ENCODE measurements around the gene MAGI2. TPM values are rescaled to one million over a fixed set of nuclear protein-coding genes. Genes with fewer than 3 reads are reported as not detected.

MAGI2 gene
- total RNA-seq, 1 donor from 2014 or later, result 10.7 TPM

DNA sequence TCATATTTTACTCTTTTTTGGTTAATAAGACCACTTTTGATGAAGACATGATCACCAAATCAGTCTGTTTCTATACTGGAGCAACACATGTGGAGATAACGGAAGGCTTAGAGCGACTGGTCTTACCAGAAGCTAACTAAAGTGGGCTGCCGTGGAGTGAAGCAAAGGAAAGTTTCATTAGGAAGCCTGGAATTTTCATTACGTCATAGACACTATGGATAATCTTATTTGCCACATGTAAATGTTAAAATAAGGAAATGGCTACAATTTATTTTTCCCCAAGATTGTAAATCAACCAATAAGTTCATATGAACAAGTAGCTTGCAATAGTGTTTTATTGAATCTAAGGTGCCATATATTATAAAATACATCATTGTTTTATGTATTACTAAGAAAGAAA lies 1469.5 kb downstream of the MAGI2 start:
- TF ChIP-seq, protein P1, sequence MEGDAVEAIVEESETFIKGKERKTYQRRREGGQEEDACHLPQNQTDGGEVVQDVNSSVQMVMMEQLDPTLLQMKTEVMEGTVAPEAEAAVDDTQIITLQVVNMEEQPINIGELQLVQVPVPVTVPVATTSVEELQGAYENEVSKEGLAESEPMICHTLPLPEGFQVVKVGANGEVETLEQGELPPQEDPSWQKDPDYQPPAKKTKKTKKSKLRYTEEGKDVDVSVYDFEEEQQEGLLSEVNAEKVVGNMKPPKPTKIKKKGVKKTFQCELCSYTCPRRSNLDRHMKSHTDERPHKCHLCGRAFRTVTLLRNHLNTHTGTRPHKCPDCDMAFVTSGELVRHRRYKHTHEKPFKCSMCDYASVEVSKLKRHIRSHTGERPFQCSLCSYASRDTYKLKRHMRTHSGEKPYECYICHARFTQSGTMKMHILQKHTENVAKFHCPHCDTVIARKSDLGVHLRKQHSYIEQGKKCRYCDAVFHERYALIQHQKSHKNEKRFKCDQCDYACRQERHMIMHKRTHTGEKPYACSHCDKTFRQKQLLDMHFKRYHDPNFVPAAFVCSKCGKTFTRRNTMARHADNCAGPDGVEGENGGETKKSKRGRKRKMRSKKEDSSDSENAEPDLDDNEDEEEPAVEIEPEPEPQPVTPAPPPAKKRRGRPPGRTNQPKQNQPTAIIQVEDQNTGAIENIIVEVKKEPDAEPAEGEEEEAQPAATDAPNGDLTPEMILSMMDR (IDR thresholded peaks at IDR 0.05), result no peak
- Mint-ChIP-seq H3K9me3 (ENCODE audit: unreplicated experiment) (peaks cover 9% of the 10 kb centered on the region), H3K4me3 (ENCODE audit: unreplicated experiment) (no peak overlapping the region), H3K4me1 (ENCODE audit: unreplicated experiment) (peaks cover 10% of the 10 kb centered on the region), H3K36me3 (ENCODE audit: unreplicated experiment) (peaks cover 4% of the 10 kb centered on the region), H3K27me3 (ENCODE audit: unreplicated experiment) (peaks cover 2% of the 10 kb centered on the region), H3K27ac (ENCODE audit: unreplicated experiment) (no peak overlapping the region)
- no peak for DNase-seq (ENCODE audit: extremely low spot score, unreplicated experiment)

- H3K9me3 Mint-ChIP-seq (ENCODE audit: unreplicated experiment), result peaks cover 3% of the 10 kb centered on the region
- H3K27ac Mint-ChIP-seq (ENCODE audit: unreplicated experiment), result no peak overlapping the region
- H3K4me1 Mint-ChIP-seq (ENCODE audit: unreplicated experiment), result peaks cover 10% of the 10 kb centered on the region
- H3K4me3 Mint-ChIP-seq (ENCODE audit: unreplicated experiment), result no peak overlapping the region
- H3K36me3 Mint-ChIP-seq (ENCODE audit: unreplicated experiment), result peaks cover 2% of the 10 kb centered on the region
- no peak for DNase-seq (ENCODE audit: extremely low spot score, unreplicated experiment)
- TF ChIP-seq, protein P1 (IDR thresholded peaks at IDR 0.05), result no peak
- H3K27me3 Mint-ChIP-seq (ENCODE audit: unreplicated experiment), result no peaks in the 10 kb centered on the region
Measured at GRCh38 chr7:77982926-77983550, 1470.4 kb downstream of the MAGI2 start.

DNA sequence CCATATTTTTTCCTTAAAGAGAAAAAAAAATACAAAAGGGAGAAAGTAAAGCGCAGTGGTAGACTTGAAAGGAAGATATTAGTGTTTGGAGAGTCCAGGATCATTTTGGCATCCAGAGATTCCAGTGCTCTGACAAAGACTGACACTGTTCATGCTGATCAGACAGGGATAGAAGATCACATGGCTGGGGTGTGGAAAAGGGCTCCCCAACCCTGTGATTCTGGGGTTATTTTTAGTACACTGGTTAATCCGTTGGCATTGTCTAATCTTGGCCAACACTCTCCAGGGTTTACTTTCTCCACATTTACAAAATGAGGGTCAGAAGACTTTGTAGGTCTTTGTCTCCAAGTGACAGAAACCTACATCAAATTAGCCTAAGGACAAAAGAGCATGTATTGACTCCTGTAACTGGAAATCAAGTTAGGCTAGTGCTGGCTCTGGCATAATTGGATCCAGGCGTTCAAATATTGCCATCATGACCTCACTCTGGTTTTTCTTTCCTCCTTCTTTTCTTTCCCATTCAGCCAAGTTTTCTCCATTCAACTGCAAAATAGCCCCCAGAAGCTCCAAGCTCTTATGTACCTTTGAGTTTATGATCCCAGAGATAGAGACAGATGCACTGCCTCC lies 1473.3 kb downstream of the MAGI2 start:
- TF ChIP-seq, protein P1 (IDR thresholded peaks at IDR 0.05), result no peak
- H3K36me3 Mint-ChIP-seq (ENCODE audit: unreplicated experiment), result no peaks in the 10 kb centered on the region
- no peak for DNase-seq (ENCODE audit: extremely low spot score, unreplicated experiment)
- peaks cover 3% of the 10 kb centered on the region for H3K9me3 Mint-ChIP-seq (ENCODE audit: unreplicated experiment)
- no peak overlapping the region for H3K27ac Mint-ChIP-seq (ENCODE audit: unreplicated experiment)
- H3K4me3 Mint-ChIP-seq (ENCODE audit: unreplicated experiment), result no peak overlapping the region
- H3K27me3 Mint-ChIP-seq (ENCODE audit: unreplicated experiment), result no peaks in the 10 kb centered on the region
- H3K4me1 Mint-ChIP-seq (ENCODE audit: unreplicated experiment), result peaks cover 1% of the 10 kb centered on the region

- Mint-ChIP-seq H3K27me3 (ENCODE audit: unreplicated experiment) (no peaks in the 10 kb centered on the region), H3K36me3 (ENCODE audit: unreplicated experiment) (no peaks in the 10 kb centered on the region), H3K27ac (ENCODE audit: unreplicated experiment) (no peak overlapping the region), H3K4me3 (ENCODE audit: unreplicated experiment) (no peak overlapping the region), H3K4me1 (ENCODE audit: unreplicated experiment) (peaks cover 1% of the 10 kb centered on the region), H3K9me3 (ENCODE audit: unreplicated experiment) (peaks cover 3% of the 10 kb centered on the region)
- TF ChIP-seq, protein P1 (IDR thresholded peaks at IDR 0.05), result no peak
- no peak for DNase-seq (ENCODE audit: extremely low spot score, unreplicated experiment)
Measured at GRCh38 chr7:77979219-77979618, 1474.2 kb downstream of the MAGI2 start.

DNA sequence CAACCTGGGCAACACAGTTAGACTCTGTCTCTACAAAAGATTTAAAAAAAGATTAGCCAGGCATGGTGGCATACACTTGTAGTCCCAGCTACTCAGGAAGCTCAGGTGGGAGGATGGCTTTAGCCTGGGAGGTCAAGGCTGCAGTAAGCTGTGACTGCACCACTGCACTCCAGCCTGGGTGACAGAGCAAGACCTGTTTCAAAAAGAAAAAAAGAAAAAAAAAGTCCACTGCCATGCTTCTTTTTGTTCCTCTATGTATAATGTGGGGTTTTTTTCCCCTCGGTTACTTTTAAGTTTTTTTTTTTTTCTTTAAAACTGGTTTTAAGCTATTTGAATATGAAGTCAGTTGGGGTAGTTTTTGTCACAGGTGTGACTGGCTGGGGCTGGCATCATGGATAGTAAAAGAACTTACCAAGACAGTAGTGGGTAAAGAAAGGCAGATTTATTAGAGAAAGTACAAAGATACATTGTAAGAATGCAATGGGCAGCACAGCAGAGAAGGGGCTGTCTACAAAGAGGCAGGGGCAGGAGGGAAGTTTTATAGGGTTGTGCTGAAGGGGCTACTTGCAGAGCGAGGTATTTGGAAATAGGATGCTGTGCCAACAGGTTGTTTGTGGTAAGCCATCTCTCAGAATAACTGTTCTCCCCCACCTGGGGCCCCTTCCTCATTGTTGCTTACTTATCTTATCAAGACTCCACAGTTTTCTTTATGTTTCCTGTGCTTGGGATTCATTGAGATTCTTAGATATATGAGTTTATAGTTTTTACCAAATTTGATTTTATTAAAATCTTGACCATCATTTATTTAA lies 1477.6 kb downstream of the MAGI2 start:
- TF ChIP-seq, protein P1 (IDR thresholded peaks at IDR 0.05), result no peak
- Mint-ChIP-seq H3K27ac (ENCODE audit: unreplicated experiment) (no peak overlapping the region), H3K9me3 (ENCODE audit: unreplicated experiment) (peaks cover 3% of the 10 kb centered on the region), H3K4me1 (ENCODE audit: unreplicated experiment) (peaks cover 1% of the 10 kb centered on the region), H3K36me3 (ENCODE audit: unreplicated experiment) (no peaks in the 10 kb centered on the region), H3K4me3 (ENCODE audit: unreplicated experiment) (no peak overlapping the region), H3K27me3 (ENCODE audit: unreplicated experiment) (no peaks in the 10 kb centered on the region)
- no peak for DNase-seq (ENCODE audit: extremely low spot score, unreplicated experiment)

All from osteocyte (in vitro differentiated cells).